Left lung (tissue), 10 donors: ENCODE data around the gene COX7B2. TPM values are rescaled to one million over a fixed set of nuclear protein-coding genes. Genes with fewer than 3 reads are reported as not detected.

Experiments used
- ATAC-seq: fragments of 200-7000 bp; cut with Tn5 transposase; one replicate; pipeline ENCODE4 v1.9.1; 2020; ENCODE audit warnings: moderate library complexity
- DNase-seq, 4 donors: peaks; one replicate each; pipeline ENCODE4 v3.0.0-alpha.2; 2013 to 2020
- H3K27ac ChIP-seq, 2 donors: fragments of 200-600 bp; sonication (generic) in 1 of 2; one replicate each; pipeline versions ENCODE4 v1.5.0 to v1.8.0; 2020 to 2021
- H3K27me3 ChIP-seq, 2 donors: fragments of 200-600 bp; sonication (generic) in 1 of 2; one replicate each; pipeline versions ENCODE4 v1.5.0 to v1.8.0; 2020 to 2021
- H3K36me3 ChIP-seq, 2 donors: fragments of 200-600 bp; sonication (generic) in 1 of 2; one replicate each; pipeline versions ENCODE4 v1.5.0 to v1.8.0; 2020 to 2021
- H3K4me1 ChIP-seq, 2 donors: fragments of 200-600 bp; one replicate each; pipeline ENCODE4 v1.8.0; 2021
- H3K4me3 ChIP-seq, 2 donors: fragments of 200-600 bp; sonication (generic) in 1 of 2; one replicate each; pipeline versions ENCODE4 v1.5.0 to v1.8.0; 2020 to 2021; ENCODE audit warnings: mild to moderate bottlenecking in 1 of 2
- H3K9me3 ChIP-seq, 2 donors: fragments of 200-600 bp; sonication (generic) in 1 of 2; one replicate each; pipeline versions ENCODE4 v1.5.0 to v1.8.0; 2020 to 2021
- intact Hi-C, 2 donors: fragments of 100-400 bp; cut with DNase I; formaldehyde crosslinking; loops; one replicate each; pipeline versions ENCODE4 v1.11.2 to v1.14.2; 2022
- polyA plus RNA-seq, 6 donors: library from polyadenylated mRNA; unstranded; fragments of 120-200 nt; gene quantifications; one replicate each; pipeline ENCODE4 v1.2.1, GENCODE V29; 2013; ENCODE audit not compliant: insufficient read length in 6 of 6
- total RNA-seq, 2 donors: library from RNA; stranded (reverse); fragmentation: NEBNext Ultra II Directional; extraction: Animal tissue kit (Norgen Biotek cat#: 25700); gene quantifications; one replicate each; pipeline ENCODE4 v1.2.1, GENCODE V29; 2021
- TF ChIP-seq, protein P1 (sequence below), 2 donors: fragments of 200-600 bp; sonication (generic) in 1 of 2; IDR thresholded peaks; one replicate each; pipeline versions ENCODE4 v1.5.0 to v1.8.0; 2021; ENCODE audit warnings: antibody characterized with exemption in 2 of 2
- donor health status: DM: no; HTN: yes; CAD: no.
- donor health status: DM: no; HTN: no; CAD: no.

Gene COX7B2
- total and polyA plus RNA-seq, 8 donors, result not detected

DNA sequence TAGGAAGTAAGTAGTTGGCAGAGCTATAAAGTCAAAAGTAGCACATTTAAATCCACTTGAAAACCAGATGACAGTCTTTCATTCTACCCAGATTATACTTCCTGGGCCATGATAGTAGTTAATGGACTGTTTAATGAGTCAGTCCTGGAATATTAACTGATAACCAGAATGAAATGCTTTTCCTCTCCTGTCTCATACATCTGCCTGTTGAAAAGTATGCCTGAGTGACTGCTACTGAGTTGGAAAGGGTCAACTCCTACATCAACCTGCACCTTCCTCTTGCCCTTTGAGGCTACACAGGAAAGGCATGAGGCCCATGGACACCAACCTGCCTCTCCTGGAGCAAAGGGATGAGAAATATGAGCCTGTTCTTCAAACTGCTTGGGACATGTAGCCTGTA is 36.0 kb upstream of the COX7B2 start:
- intact Hi-C loops, result no loop called here
- H3K27me3 ChIP-seq, result no peaks in the 10 kb centered on the region
- TF ChIP-seq, protein P1, sequence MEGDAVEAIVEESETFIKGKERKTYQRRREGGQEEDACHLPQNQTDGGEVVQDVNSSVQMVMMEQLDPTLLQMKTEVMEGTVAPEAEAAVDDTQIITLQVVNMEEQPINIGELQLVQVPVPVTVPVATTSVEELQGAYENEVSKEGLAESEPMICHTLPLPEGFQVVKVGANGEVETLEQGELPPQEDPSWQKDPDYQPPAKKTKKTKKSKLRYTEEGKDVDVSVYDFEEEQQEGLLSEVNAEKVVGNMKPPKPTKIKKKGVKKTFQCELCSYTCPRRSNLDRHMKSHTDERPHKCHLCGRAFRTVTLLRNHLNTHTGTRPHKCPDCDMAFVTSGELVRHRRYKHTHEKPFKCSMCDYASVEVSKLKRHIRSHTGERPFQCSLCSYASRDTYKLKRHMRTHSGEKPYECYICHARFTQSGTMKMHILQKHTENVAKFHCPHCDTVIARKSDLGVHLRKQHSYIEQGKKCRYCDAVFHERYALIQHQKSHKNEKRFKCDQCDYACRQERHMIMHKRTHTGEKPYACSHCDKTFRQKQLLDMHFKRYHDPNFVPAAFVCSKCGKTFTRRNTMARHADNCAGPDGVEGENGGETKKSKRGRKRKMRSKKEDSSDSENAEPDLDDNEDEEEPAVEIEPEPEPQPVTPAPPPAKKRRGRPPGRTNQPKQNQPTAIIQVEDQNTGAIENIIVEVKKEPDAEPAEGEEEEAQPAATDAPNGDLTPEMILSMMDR (IDR thresholded peaks at IDR 0.05), result no peak
- DNase-seq, result no peak
- ATAC-seq, result no peak
- no peaks in the 10 kb centered on the region for H3K9me3 ChIP-seq
- no peaks in the 10 kb centered on the region for H3K4me1 ChIP-seq
- H3K27ac ChIP-seq, result no peak overlapping the region
- no peaks in the 10 kb centered on the region for H3K36me3 ChIP-seq
- no peak overlapping the region for H3K4me3 ChIP-seq

DNA sequence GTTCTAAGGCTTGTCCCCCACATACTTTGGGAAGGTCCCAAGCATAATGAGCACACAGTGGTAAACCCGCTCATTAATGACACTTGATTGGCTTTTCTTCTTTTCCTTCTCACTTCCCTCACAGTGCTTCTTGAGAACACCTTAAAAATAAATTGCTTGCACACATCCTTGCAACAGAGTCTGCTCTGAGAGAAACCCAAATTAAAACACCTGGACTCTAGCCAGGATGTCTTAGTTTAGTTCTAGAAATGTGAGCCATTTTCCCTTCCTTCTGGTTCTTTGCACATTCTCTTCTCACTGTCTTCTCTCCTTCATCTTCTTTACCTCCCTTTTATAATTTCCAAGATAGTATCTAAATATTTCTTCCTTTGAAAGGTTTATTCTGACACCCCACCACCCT is 35.3 kb upstream of the COX7B2 start:
- Histone ChIP-seq H3K4me1 (no peaks in the 10 kb centered on the region), H3K36me3 (no peaks in the 10 kb centered on the region), H3K27ac (no peak overlapping the region), H3K9me3 (no peaks in the 10 kb centered on the region), H3K27me3 (no peaks in the 10 kb centered on the region), H3K4me3 (no peak overlapping the region)
- no peak for DNase-seq
- intact Hi-C loops, result no loop called here
- no peak for ATAC-seq
- TF ChIP-seq, protein P1 (IDR thresholded peaks at IDR 0.05), result no peak

DNA sequence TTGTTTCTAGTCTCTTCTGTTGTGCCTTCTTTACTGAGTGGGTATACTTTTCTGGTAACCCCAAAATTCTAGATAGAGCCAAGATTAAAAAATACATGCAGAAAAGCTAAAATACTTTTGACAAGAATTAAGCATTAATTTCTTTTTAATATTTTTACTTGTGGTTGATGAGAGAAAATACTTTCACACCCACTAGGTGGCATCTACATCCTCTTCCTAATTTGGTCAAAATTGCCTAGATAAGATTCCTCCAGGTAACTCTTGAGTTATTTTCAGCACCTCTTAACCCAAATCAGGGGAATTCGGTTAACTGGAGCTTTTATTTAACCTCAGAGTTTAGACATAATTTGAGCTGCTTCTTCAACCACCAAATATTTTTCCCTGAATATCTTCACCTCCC is 28.4 kb upstream of the COX7B2 start:
- ATAC-seq, result no peak
- no peaks in the 10 kb centered on the region for H3K9me3 ChIP-seq
- intact Hi-C loops, result loop anchor here in 1 of 2 donors (10.0 kb wide), 1 partner anchor 447 kb away; no protein-coding TSS in a partner anchor
- no peaks in the 10 kb centered on the region for H3K36me3 ChIP-seq
- H3K27ac ChIP-seq, result no peak overlapping the region
- H3K27me3 ChIP-seq, result no peaks in the 10 kb centered on the region
- H3K4me1 ChIP-seq, result no peaks in the 10 kb centered on the region
- no peak for DNase-seq
- no peak overlapping the region for H3K4me3 ChIP-seq
- TF ChIP-seq, protein P1 (IDR thresholded peaks at IDR 0.05), result no peak

DNA sequence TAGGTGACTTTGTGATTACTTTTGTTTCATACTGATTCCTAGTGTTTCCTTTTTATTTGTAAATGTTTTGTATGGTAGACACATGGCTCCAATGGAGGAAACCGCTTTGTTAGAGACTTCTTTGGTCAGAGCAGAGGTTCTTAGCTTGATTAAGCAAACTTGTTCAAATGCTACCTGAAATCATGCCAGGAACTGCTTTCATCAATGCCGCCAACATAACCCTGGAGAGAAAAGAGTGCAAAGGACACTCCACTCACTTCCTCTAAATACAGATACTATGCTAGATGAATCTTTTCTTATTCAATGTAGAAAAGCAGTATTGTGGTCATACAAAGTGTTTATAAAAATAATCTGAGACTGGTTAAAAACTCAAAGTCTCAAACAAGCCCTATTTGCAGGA is 25.7 kb upstream of the COX7B2 start:
- Histone ChIP-seq H3K9me3 (no peaks in the 10 kb centered on the region), H3K4me3 (no peak overlapping the region), H3K36me3 (no peaks in the 10 kb centered on the region), H3K27ac (no peak overlapping the region), H3K27me3 (no peaks in the 10 kb centered on the region), H3K4me1 (no peaks in the 10 kb centered on the region)
- intact Hi-C loops, result loop anchor here in 1 of 2 donors (10.0 kb wide), 1 partner anchor 450 kb away; no protein-coding TSS in a partner anchor
- DNase-seq, result peak in 2 of 4 donors; percentile 3 to 21
- TF ChIP-seq, protein P1 (IDR thresholded peaks at IDR 0.05), result no peak
- ATAC-seq, result no peak

DNA sequence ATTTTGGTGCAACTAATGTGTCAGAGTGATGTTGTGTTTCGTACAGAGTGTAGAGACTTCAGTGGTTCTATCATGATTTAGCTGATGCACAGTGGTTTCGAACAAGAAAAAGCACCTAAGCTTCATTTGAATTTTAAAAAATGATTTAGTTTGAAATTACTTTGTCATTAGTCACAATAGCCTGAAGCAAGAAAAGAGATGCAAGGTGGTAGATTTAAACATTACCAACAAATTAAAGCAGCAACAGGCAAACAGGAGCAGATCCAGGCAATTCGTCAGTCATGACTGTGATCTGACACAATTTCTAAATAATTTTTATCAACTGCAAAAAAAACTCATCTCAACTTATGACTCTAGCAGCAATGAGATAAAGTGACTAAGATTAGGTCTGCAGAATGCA is 24.6 kb upstream of the COX7B2 start:
- Histone ChIP-seq H3K27ac (no peak overlapping the region), H3K4me1 (no peaks in the 10 kb centered on the region), H3K4me3 (no peak overlapping the region), H3K27me3 (no peaks in the 10 kb centered on the region), H3K36me3 (no peaks in the 10 kb centered on the region), H3K9me3 (no peaks in the 10 kb centered on the region)
- TF ChIP-seq, protein P1 (IDR thresholded peaks at IDR 0.05), result no peak
- DNase-seq (no peak), ATAC-seq (no peak)
- intact Hi-C loops, result loop anchor here in 1 of 2 donors (10.0 kb wide), 1 partner anchor 451 kb away; no protein-coding TSS in a partner anchor
